Mesenchymal stem cell (in vitro differentiated cells and primary cell): ENCODE results near the gene FHOD3.

ENCODE experiments used
- DNase-seq: peaks from one replicate; pipeline ENCODE4 v3.0.0-alpha.2; 2013
- H2AFZ ChIP-seq: one replicate; pipeline ENCODE4 v1.6.1; 2013; ENCODE audit warnings: low read depth, mild to moderate bottlenecking, control low read depth, inconsistent platforms, low read length, moderate library complexity
- H2AK5ac ChIP-seq: 2 replicates; pipeline ENCODE4 v1.6.1; 2013; ENCODE audit warnings: low read length, moderate library complexity, mild to moderate bottlenecking, inconsistent platforms; ENCODE audit not compliant: severe bottlenecking
- H2BK120ac ChIP-seq: one replicate; pipeline ENCODE4 v1.6.1; 2013; ENCODE audit warnings: low read depth, mild to moderate bottlenecking, inconsistent platforms, low read length, moderate library complexity
- H2BK12ac ChIP-seq, 2 experiments: one replicate each; pipeline ENCODE4 v1.6.1; 2013; ENCODE audit warnings: inconsistent platforms in 2 of 2, low read length in 2 of 2, mild to moderate bottlenecking in 2 of 2, moderate library complexity in 2 of 2, control low read depth in 1 of 2
- H2BK15ac ChIP-seq: one replicate; pipeline ENCODE4 v1.6.1; 2013; ENCODE audit warnings: mild to moderate bottlenecking, low read depth, inconsistent platforms; ENCODE audit not compliant: poor library complexity, severe bottlenecking
- H2BK5ac ChIP-seq: 2 replicates; pipeline ENCODE4 v1.6.1; 2013; ENCODE audit warnings: low read depth, mild to moderate bottlenecking, low read length, control low read depth, inconsistent platforms; ENCODE audit not compliant: poor library complexity, severe bottlenecking
- H3K14ac ChIP-seq, 2 experiments: one replicate each; pipeline ENCODE4 v1.6.1; 2013; ENCODE audit warnings: inconsistent platforms in 2 of 2, low read length in 2 of 2, control low read depth in 1 of 2, mild to moderate bottlenecking in 1 of 2, moderate library complexity in 1 of 2
- H3K18ac ChIP-seq, 2 experiments: one replicate each; pipeline ENCODE4 v1.6.1; 2013; ENCODE audit warnings: inconsistent platforms in 2 of 2, low read length in 2 of 2, control low read depth in 1 of 2, low read depth in 1 of 2, mild to moderate bottlenecking in 1 of 2
- H3K23ac ChIP-seq, 2 experiments: one replicate each; pipeline ENCODE4 v1.6.1; 2013; ENCODE audit warnings: inconsistent platforms in 2 of 2, low read length in 2 of 2, mild to moderate bottlenecking in 2 of 2, moderate library complexity in 2 of 2, control low read depth in 1 of 2
- H3K27ac ChIP-seq: 2 replicates; pipeline ENCODE4 v1.5.1; 2013; ENCODE audit warnings: mild to moderate bottlenecking, moderate library complexity, low read length, control low read depth, inconsistent platforms; ENCODE audit not compliant: poor library complexity, severe bottlenecking
- H3K27me3 ChIP-seq, 2 experiments: 2 replicates each; pipeline versions ENCODE4 v1.6.1 to v1.7.0; 2013; ENCODE audit warnings: low read length in 2 of 2, mild to moderate bottlenecking in 2 of 2, moderate library complexity in 2 of 2, control low read depth in 1 of 2, inconsistent platforms in 1 of 2; ENCODE audit not compliant: control insufficient read depth in 1 of 2, insufficient read depth in 1 of 2
- H3K36me3 ChIP-seq, 2 experiments: 2 replicates each; pipeline versions ENCODE4 v1.6.1 to v1.7.0; 2013; ENCODE audit warnings: low read length in 2 of 2, control low read depth in 1 of 2, inconsistent platforms in 1 of 2, low read depth in 1 of 2, mild to moderate bottlenecking in 1 of 2; ENCODE audit not compliant: insufficient read depth in 2 of 2, control insufficient read depth in 1 of 2
- H3K4ac ChIP-seq, 2 experiments: one replicate each; pipeline ENCODE4 v1.6.1; 2013; ENCODE audit warnings: inconsistent platforms in 2 of 2, low read length in 2 of 2, mild to moderate bottlenecking in 2 of 2, moderate library complexity in 2 of 2, control low read depth in 1 of 2, low read depth in 1 of 2
- H3K4me1 ChIP-seq: 2 replicates; pipeline ENCODE4 v1.6.1; 2013; ENCODE audit warnings: low read depth, low read length, control low read depth; ENCODE audit not compliant: control insufficient read depth, insufficient read depth
- H3K4me2 ChIP-seq: 2 replicates; pipeline ENCODE4 v1.6.1; 2013; ENCODE audit warnings: low read length, mild to moderate bottlenecking, inconsistent platforms; ENCODE audit not compliant: poor library complexity, severe bottlenecking
- H3K4me3 ChIP-seq, 2 experiments: 2 replicates each; pipeline versions ENCODE4 v1.5.1 to v1.7.0; 2013; ENCODE audit warnings: low read length in 2 of 2, mild to moderate bottlenecking in 2 of 2, control low read depth in 1 of 2, low read depth in 1 of 2; ENCODE audit not compliant: insufficient read depth in 1 of 2
- H3K79me1 ChIP-seq: replicated peaks from 2 replicates; pipeline ENCODE4 v1.6.1; 2013; ENCODE audit warnings: mild to moderate bottlenecking, control low read depth, low read length, inconsistent platforms; ENCODE audit not compliant: poor library complexity, severe bottlenecking
- H3K9ac ChIP-seq: 2 replicates; pipeline ENCODE4 v1.7.0; 2013; ENCODE audit warnings: mild to moderate bottlenecking, low read length, moderate library complexity
- H3K9me3 ChIP-seq: 2 replicates; pipeline ENCODE4 v1.7.0; 2013; ENCODE audit warnings: mild to moderate bottlenecking, low read length; ENCODE audit not compliant: control insufficient read depth
- H4K8ac ChIP-seq: one replicate; pipeline ENCODE4 v1.6.1; 2013; ENCODE audit warnings: inconsistent platforms, mild to moderate bottlenecking, low read length, moderate library complexity
- H4K91ac ChIP-seq: one replicate; pipeline ENCODE4 v1.6.1; 2013; ENCODE audit warnings: mild to moderate bottlenecking, low read length, inconsistent platforms
- WGBS: methylation state at CpG from one replicate; pipeline ENCODE4 v1.1.7; 2013; ENCODE audit warnings: mixed read lengths; 5-methylcytosine and 5-hydroxymethylcytosine counted together

Gene FHOD3

DNA sequence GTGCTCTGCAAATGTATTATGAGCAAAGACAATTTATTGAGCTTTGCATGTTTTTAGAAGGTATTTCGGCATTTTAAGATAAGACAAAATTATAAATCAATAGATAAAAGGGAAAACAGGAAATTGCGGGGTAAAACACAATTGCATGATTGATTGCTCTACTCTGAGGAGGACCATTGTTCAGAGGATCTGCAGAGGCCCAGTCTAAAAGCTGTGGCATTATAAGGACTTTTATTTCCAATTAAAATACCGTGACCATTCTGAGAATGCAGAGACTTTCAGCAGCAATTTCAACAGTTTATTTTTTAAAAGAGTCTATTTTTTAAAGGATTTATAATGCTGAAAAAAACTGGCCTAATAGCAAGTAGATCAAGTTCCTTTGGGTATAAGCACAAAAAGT lies 469.3 kb downstream of the FHOD3 start:
- Histone ChIP-seq H2BK12ac (no peak overlapping the region), H3K4me1 (peaks cover 6% of the 10 kb centered on the region), H3K4me2 (no peak overlapping the region), H3K18ac (no peak overlapping the region), H2AK5ac (no peak overlapping the region), H2BK5ac (no peak overlapping the region), H3K27me3 (no peaks in the 10 kb centered on the region), H3K27ac (no peak overlapping the region), H3K79me1 (no peaks in the 10 kb centered on the region), H3K36me3 (peaks cover 0 to 13% of the 10 kb centered on the region in 2 experiments), H2BK120ac (no peak overlapping the region), H3K4ac (no peak overlapping the region), H3K9ac (no peak overlapping the region), H2AFZ (no peak overlapping the region), H4K91ac (no peak overlapping the region), H4K8ac (no peak overlapping the region), H3K14ac (no peak overlapping the region), H3K4me3 (no peak overlapping the region), H3K9me3 (no peaks in the 10 kb centered on the region), H2BK15ac (no peak overlapping the region), H3K23ac (no peak overlapping the region)
- 100% methylated on average over 1 of the region's 3 CpGs for WGBS
- no peak for DNase-seq

DNA sequence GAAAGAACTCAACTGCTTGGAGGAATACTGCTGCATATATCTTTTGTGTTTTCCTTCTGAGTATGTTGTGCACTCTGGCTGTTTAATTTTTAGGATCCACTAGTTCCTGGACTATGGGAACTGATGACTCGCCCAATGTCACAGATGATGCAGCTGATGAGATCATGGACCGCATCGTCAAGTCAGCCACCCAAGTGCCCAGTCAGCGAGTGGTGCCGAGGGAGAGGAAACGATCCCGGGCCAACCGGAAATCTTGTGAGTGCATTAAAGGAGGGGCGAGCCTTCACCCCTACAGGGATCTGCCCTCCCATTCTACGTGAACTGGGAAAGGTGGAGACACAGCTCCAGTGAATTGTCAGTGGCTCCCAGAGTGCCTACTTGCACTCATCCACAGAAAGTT lies 471.7 kb downstream of the FHOD3 start:
- Histone ChIP-seq H3K4me3 (no peak overlapping the region), H3K9me3 (no peaks in the 10 kb centered on the region), H3K4me2 (no peak overlapping the region), H3K18ac (no peak overlapping the region), H3K4me1 (peaks cover 17% of the 10 kb centered on the region), H3K27ac (no peak overlapping the region), H2BK12ac (no peak overlapping the region), H3K79me1 (peaks cover 3% of the 10 kb centered on the region), H2BK15ac (no peak overlapping the region), H4K91ac (no peak overlapping the region), H2AFZ (no peak overlapping the region), H3K9ac (no peak overlapping the region), H2BK120ac (no peak overlapping the region), H3K23ac (no peak overlapping the region), H3K4ac (no peak overlapping the region), H2BK5ac (no peak overlapping the region), H4K8ac (no peak overlapping the region), H3K14ac (no peak overlapping the region), H3K27me3 (no peaks in the 10 kb centered on the region), H3K36me3 (peaks cover 0 to 21% of the 10 kb centered on the region in 2 experiments), H2AK5ac (no peak overlapping the region)
- 77% methylated on average over 10 of the region's 10 CpGs for WGBS
- no peak for DNase-seq

DNA sequence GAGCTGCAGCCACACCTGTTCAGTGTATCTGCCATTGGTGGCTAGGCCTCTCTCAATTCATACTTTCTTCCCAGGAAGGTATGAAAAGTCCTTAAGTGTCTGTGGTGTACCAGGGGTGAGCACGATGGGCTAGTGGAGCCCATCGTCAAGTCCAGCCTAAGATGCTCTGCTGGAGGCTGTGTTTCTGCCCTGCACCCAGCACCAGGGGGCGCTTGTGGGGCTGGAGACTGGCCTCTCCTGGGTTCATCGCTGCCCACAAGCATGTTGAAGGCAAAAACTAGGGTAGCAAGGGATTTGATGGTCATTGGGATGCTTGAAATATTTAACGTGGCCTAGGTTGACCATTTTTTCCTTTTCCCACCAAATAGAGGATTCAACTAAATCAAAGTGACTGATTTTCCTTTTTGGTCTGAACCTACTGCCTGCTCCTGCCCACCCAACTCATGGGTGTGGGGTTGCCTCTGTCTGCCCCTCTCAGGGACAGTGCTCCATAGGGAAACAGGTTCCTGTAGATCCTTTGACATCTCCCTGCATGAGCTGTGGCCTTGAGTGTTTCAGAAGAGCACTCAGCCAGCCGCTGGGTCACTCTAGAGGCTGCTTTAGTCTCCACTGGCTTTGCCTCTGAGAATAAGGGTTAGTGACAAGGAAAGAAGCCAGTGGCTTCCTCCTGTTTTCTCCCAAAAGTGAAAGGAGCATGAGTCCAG lies 472.2 kb downstream of the FHOD3 start:
- no peak overlapping the region for H3K4ac ChIP-seq
- H2BK12ac ChIP-seq = no peak overlapping the region
- peaks cover 5% of the 10 kb centered on the region for H3K79me1 ChIP-seq
- DNase-seq = no peak
- 74% methylated on average over 6 of the region's 6 CpGs for WGBS
- no peak overlapping the region for H3K18ac ChIP-seq
- no peak overlapping the region for H4K8ac ChIP-seq
- H2BK15ac ChIP-seq = no peak overlapping the region
- no peaks in the 10 kb centered on the region for H3K27me3 ChIP-seq
- H3K9ac ChIP-seq = no peak overlapping the region
- H3K23ac ChIP-seq = no peak overlapping the region
- no peak overlapping the region for H3K27ac ChIP-seq
- H3K9me3 ChIP-seq = no peaks in the 10 kb centered on the region
- no peak overlapping the region for H3K14ac ChIP-seq
- H2AK5ac ChIP-seq = no peak overlapping the region
- peaks cover 17% of the 10 kb centered on the region for H3K4me1 ChIP-seq
- H2BK120ac ChIP-seq = no peak overlapping the region
- no peak overlapping the region for H3K4me3 ChIP-seq
- no peak overlapping the region for H2AFZ ChIP-seq
- no peak overlapping the region for H3K4me2 ChIP-seq
- H3K36me3 ChIP-seq = peaks cover 0 to 20% of the 10 kb centered on the region in 2 experiments
- no peak overlapping the region for H4K91ac ChIP-seq
- H2BK5ac ChIP-seq = no peak overlapping the region

DNA sequence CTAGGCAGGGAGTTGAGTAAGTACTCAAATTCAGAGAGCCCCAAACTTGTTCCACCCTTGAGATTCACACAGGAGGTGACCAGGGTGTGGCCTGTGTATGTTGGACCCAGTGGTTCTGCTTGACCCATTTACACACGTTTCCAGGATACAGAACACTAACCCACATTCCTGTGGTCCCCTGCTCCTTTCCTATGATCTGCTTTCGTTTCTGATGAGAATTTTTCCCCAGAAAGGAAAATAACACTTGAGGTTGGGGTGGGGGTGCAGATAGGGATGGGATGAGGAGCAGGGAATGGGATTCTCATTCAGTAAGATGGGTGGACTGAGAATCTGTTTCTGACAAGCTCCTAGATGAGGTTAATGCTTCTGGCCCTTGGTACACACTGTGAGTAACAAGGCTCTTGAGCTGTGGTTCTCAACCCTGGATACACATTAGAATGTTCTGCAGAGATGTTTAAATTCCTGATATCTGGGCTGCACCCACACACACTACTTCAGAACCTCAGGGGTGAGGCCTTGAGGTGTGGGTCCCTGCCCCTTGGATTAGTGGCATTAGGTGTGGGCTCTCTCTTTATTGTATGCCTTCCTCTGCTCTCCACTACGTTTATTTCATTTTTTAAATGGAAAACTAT lies 472.9 kb downstream of the FHOD3 start:
- H4K8ac ChIP-seq = no peak overlapping the region
- no peak overlapping the region for H3K4ac ChIP-seq
- H4K91ac ChIP-seq = no peak overlapping the region
- no peak overlapping the region for H3K18ac ChIP-seq
- H3K4me3 ChIP-seq = no peak overlapping the region
- H2BK12ac ChIP-seq = no peak overlapping the region
- no peaks in the 10 kb centered on the region for H3K27me3 ChIP-seq
- H2BK5ac ChIP-seq = no peak overlapping the region
- H2AFZ ChIP-seq = no peak overlapping the region
- H2BK120ac ChIP-seq = no peak overlapping the region
- no peak for DNase-seq
- H3K9me3 ChIP-seq = no peaks in the 10 kb centered on the region
- no peak overlapping the region for H3K27ac ChIP-seq
- peaks cover 0 to 20% of the 10 kb centered on the region in 2 experiments for H3K36me3 ChIP-seq
- peaks cover 17% of the 10 kb centered on the region for H3K4me1 ChIP-seq
- no peak overlapping the region for H3K23ac ChIP-seq
- 87% methylated on average over 2 of the region's 3 CpGs for WGBS
- H3K14ac ChIP-seq = no peak overlapping the region
- H2BK15ac ChIP-seq = no peak overlapping the region
- no peak overlapping the region for H2AK5ac ChIP-seq
- H3K4me2 ChIP-seq = no peak overlapping the region
- H3K9ac ChIP-seq = no peak overlapping the region
- peaks cover 5% of the 10 kb centered on the region for H3K79me1 ChIP-seq
